Measurements from ENCODE around the gene GAMT.

GAMT gene

DNA sequence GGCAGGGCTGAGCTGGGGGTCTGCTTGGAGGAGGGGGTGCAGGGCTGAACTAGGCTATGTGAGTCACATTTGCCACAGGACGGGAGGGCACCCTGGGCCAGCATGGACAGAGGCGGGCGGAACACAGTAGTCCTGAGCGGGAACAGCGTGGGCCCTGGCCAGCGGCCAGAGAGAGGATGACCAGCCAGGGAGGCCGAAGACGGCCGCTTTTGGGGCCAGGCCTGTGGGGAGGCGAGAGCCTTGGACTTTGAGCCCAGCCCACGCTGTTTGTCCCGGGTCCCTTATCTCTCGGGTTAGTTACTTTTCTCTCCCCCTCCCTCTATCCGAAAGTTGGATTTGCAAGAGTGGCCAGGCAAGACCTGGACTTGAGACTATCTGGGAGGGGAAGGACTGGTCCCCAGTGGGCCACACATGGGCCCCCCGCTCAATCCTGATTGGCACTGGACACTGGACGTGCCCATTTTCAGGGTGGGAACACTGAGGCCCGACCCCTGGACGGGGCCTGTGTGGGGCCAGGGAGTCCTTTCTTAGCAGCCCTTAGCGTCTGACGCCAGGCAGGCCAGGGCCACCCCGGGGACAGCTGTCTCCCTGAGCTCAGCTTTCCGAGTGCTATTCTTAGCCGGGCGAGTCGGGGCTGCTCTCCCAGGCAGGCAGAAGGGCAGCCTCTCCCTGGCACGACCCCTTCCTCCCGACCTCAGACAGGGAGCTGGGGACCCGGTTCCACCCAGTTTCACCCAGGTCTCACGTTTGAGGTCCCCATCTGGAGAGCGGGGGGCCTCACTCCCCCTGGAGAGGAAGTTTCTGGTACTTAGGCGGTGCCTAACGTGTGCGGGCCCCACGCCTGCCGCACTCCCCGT is 833 bp downstream of the GAMT start:
- peaks cover 9 to 45% of the 10 kb centered on the region in 2 donors for H3K27me3 ChIP-seq (ENCODE audit: control insufficient read depth in 1 of 2, insufficient read depth in 2 of 2, low read length in 2 of 2)
- H3K4me3 ChIP-seq (ENCODE audit: low read depth in 1 of 2, low read length in 2 of 2): peak overlapping the region; percentile 47 to 60
- peak overlapping the region; percentile 18 to 25 for H3K9ac ChIP-seq (ENCODE audit: low read depth in 1 of 2, low read length in 2 of 2)

DNA sequence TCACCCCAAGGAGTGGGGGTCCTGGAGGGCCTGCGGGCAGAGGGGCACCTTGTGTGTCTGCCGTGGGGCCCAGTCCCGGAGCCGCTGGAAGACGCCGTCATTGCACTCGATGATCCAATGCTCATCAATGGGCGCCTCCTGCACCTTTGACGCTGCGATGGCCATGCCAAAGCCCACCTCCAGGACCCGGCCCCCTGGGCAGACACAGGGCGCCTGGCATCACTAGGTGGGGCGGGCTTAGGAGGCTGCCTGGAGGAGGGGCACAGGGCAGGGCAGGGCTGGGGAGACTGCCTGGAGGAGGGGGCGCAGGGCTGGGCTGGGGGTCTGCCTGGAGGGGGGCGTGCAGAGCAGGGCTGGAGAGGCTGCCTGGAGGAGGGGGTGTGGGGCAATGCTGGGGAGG is 1.6 kb downstream of the GAMT start:
- Histone ChIP-seq H3K4me1 (ENCODE audit: control insufficient read depth in 1 of 2, insufficient read depth in 2 of 2, low read length in 2 of 2) (peaks cover 6 to 32% of the 10 kb centered on the region in 2 donors), H3K4me3 (ENCODE audit: low read depth in 1 of 2, low read length in 2 of 2) (no peak overlapping the region), H3K9me3 (ENCODE audit: control insufficient read depth in 1 of 2, low read length in 2 of 2) (no peaks in the 10 kb centered on the region), H3K36me3 (ENCODE audit: control insufficient read depth in 1 of 2, insufficient read depth in 2 of 2, low read length in 2 of 2) (no peaks in the 10 kb centered on the region), H3K27me3 (ENCODE audit: control insufficient read depth in 1 of 2, insufficient read depth in 2 of 2, low read length in 2 of 2) (peaks cover 9 to 45% of the 10 kb centered on the region in 2 donors), H3K9ac (ENCODE audit: low read depth in 1 of 2, low read length in 2 of 2) (no peak overlapping the region), H3K27ac (ENCODE audit: low read depth, low read length) (no peak overlapping the region)

More for the DNA sequence above, 833 bp downstream of the GAMT start:
- Histone ChIP-seq H3K27ac (ENCODE audit: low read depth, low read length) (no peak overlapping the region), H3K36me3 (ENCODE audit: control insufficient read depth in 1 of 2, insufficient read depth in 2 of 2, low read length in 2 of 2) (no peaks in the 10 kb centered on the region), H3K4me1 (ENCODE audit: control insufficient read depth in 1 of 2, insufficient read depth in 2 of 2, low read length in 2 of 2) (peaks cover 6 to 31% of the 10 kb centered on the region in 2 donors), H3K9me3 (ENCODE audit: control insufficient read depth in 1 of 2, low read length in 2 of 2) (no peaks in the 10 kb centered on the region)

DNA sequence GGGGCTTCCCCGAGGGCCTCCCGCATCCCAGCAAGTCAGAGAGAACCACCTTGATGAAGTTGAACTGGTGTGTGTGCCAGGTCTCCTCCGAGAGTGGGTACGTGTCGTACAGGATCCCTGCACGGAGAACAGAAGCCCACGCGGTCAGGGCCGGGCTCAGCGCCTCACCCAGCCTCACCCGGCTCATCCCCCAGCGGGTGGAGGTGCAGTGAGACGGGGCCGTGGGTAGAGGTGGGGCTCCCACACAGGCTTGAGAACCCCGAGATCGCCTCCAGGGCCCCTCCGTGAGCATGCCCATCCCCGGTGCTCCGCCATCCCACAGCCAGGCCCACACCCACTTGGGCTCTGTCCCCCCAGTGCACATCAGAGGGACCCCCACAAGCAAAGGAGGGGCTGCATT is 2.3 kb downstream of the GAMT start:
- no peak overlapping the region for H3K27ac ChIP-seq (ENCODE audit: low read depth, low read length)
- peaks cover 6 to 32% of the 10 kb centered on the region in 2 donors for H3K4me1 ChIP-seq (ENCODE audit: control insufficient read depth in 1 of 2, insufficient read depth in 2 of 2, low read length in 2 of 2)
- no peaks in the 10 kb centered on the region for H3K9me3 ChIP-seq (ENCODE audit: control insufficient read depth in 1 of 2, low read length in 2 of 2)
- H3K4me3 ChIP-seq (ENCODE audit: low read depth in 1 of 2, low read length in 2 of 2): no peak overlapping the region
- peaks cover 0 to 3% of the 10 kb centered on the region in 2 donors for H3K36me3 ChIP-seq (ENCODE audit: control insufficient read depth in 1 of 2, insufficient read depth in 2 of 2, low read length in 2 of 2)
- no peak overlapping the region for H3K9ac ChIP-seq (ENCODE audit: low read depth in 1 of 2, low read length in 2 of 2)
- H3K27me3 ChIP-seq (ENCODE audit: control insufficient read depth in 1 of 2, insufficient read depth in 2 of 2, low read length in 2 of 2): peaks cover 9 to 45% of the 10 kb centered on the region in 2 donors

DNA sequence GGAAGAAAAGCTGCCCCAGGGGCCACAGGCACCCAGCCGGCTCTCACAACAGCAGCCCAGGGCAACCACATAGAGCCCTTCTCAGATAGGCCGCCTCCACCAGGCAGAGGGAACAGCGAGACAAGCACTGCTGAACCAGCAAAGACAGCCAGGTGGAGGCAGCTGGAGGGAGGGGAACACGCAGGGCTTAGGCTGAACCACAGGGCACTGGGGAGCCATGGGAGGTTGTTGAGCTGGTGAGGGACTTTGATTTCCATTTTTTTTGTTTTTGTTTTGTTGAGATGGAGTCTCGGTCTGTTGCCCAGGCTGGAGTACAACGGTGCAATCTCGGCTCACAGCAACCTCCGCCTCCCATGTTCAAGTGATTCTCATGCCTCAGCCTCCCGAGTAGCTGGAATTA is 3.5 kb downstream of the GAMT start:
- Histone ChIP-seq H3K4me3 (ENCODE audit: low read depth in 1 of 2, low read length in 2 of 2) (no peak overlapping the region), H3K36me3 (ENCODE audit: control insufficient read depth in 1 of 2, insufficient read depth in 2 of 2, low read length in 2 of 2) (peaks cover 10 to 16% of the 10 kb centered on the region in 2 donors), H3K27ac (ENCODE audit: low read depth, low read length) (no peak overlapping the region), H3K4me1 (ENCODE audit: control insufficient read depth in 1 of 2, insufficient read depth in 2 of 2, low read length in 2 of 2) (peaks cover 6 to 32% of the 10 kb centered on the region in 2 donors), H3K9me3 (ENCODE audit: control insufficient read depth in 1 of 2, low read length in 2 of 2) (no peaks in the 10 kb centered on the region), H3K27me3 (ENCODE audit: control insufficient read depth in 1 of 2, insufficient read depth in 2 of 2, low read length in 2 of 2) (peaks cover 9 to 45% of the 10 kb centered on the region in 2 donors), H3K9ac (ENCODE audit: low read depth in 1 of 2, low read length in 2 of 2) (no peak overlapping the region)

DNA sequence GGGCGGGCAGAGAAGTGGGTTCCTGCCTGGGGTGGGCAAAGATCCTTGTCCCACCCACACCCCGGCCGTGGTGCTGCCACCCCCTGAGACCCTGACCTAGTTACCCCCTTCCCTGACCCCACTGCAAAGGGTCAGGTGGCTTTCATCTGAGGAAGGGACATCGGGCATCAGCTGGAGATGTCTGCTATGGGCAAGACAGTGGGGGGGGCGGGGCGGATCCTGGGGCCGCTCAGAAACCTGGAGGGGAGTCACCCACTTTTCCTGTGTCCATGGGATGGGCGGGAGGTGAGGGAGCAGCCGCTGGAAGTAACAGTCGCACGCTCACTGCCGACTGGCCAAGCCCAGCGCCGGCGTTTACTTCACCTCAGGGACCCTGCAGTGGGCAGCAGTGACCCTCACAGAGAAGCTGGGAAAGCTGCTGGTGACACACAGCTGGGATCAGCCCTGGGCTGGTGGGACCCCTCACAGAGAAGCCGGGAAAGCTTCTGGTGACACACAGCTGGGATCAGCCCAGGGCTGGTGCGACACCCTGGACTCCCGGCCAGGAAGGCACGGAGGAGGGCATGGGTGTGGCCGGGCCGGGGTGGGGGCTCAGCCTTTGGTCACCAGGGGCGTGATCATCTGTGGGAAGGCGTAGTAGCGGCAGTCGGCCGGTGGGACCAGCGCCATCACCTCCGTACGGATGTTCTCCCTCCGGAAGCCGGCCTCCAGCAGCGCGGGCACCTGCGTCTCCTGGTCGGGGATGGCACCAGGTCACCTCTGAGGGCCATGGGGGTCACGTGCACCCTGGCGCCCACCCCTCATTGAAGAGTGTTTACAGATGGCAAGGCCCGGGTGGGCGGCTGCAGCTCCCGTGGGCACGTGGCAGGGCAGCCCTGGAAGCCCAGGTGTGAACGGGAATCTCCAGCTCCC is 4.3 kb downstream of the GAMT start:
- Histone ChIP-seq H3K9me3 (ENCODE audit: control insufficient read depth in 1 of 2, low read length in 2 of 2) (no peaks in the 10 kb centered on the region), H3K27ac (ENCODE audit: low read depth, low read length) (no peak overlapping the region), H3K4me1 (ENCODE audit: control insufficient read depth in 1 of 2, insufficient read depth in 2 of 2, low read length in 2 of 2) (peaks cover 6 to 32% of the 10 kb centered on the region in 2 donors), H3K9ac (ENCODE audit: low read depth in 1 of 2, low read length in 2 of 2) (no peak overlapping the region), H3K27me3 (ENCODE audit: control insufficient read depth in 1 of 2, insufficient read depth in 2 of 2, low read length in 2 of 2) (peaks cover 3 to 37% of the 10 kb centered on the region in 2 donors), H3K36me3 (ENCODE audit: control insufficient read depth in 1 of 2, insufficient read depth in 2 of 2, low read length in 2 of 2) (peaks cover 18 to 24% of the 10 kb centered on the region in 2 donors), H3K4me3 (ENCODE audit: low read depth in 1 of 2, low read length in 2 of 2) (no peak overlapping the region)

DNA sequence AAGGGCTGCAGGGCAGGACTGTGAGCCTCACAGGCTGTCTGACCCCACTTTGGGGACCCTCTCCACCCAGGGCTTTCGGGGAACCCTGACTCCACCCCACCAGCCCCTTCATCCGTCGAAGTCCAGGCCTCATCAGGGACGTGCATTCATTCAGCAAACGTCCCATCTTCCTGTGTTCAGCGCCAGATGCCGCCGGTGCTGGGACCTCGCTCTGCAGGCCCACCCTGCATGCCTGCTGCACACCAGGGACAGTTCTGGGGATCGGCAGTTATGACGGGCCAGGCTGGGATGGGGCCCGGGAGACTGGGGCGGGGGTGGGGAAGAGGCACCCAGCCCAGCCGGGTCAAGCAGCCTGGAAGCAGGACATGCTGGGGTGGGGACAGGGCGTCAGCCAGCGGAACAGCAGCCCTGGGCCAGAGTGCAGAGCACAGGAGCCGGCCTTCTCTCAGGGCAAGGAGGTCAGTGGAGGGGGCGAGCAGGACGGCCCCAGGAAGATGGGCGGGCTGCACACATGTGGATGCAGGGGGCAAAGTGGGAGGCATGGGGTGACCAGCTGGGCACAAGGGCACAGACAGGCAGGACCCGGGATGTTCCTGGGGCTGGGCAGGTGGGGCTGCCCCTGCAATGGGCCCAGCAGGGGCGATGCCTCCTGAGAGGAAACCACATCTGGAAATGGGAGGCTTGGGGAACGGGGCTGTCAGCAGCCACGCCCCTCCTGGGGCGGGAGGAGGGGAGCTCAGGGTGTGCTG is 5.1 kb downstream of the GAMT start:
- Histone ChIP-seq H3K27me3 (ENCODE audit: control insufficient read depth in 1 of 2, insufficient read depth in 2 of 2, low read length in 2 of 2) (peaks cover 3 to 32% of the 10 kb centered on the region in 2 donors), H3K9ac (ENCODE audit: low read depth in 1 of 2, low read length in 2 of 2) (no peak overlapping the region), H3K9me3 (ENCODE audit: control insufficient read depth in 1 of 2, low read length in 2 of 2) (no peaks in the 10 kb centered on the region), H3K36me3 (ENCODE audit: control insufficient read depth in 1 of 2, insufficient read depth in 2 of 2, low read length in 2 of 2) (peaks cover 18 to 25% of the 10 kb centered on the region in 2 donors), H3K4me1 (ENCODE audit: control insufficient read depth in 1 of 2, insufficient read depth in 2 of 2, low read length in 2 of 2) (peaks cover 6 to 27% of the 10 kb centered on the region in 2 donors), H3K27ac (ENCODE audit: low read depth, low read length) (no peak overlapping the region), H3K4me3 (ENCODE audit: low read depth in 1 of 2, low read length in 2 of 2) (no peak overlapping the region)

DNA sequence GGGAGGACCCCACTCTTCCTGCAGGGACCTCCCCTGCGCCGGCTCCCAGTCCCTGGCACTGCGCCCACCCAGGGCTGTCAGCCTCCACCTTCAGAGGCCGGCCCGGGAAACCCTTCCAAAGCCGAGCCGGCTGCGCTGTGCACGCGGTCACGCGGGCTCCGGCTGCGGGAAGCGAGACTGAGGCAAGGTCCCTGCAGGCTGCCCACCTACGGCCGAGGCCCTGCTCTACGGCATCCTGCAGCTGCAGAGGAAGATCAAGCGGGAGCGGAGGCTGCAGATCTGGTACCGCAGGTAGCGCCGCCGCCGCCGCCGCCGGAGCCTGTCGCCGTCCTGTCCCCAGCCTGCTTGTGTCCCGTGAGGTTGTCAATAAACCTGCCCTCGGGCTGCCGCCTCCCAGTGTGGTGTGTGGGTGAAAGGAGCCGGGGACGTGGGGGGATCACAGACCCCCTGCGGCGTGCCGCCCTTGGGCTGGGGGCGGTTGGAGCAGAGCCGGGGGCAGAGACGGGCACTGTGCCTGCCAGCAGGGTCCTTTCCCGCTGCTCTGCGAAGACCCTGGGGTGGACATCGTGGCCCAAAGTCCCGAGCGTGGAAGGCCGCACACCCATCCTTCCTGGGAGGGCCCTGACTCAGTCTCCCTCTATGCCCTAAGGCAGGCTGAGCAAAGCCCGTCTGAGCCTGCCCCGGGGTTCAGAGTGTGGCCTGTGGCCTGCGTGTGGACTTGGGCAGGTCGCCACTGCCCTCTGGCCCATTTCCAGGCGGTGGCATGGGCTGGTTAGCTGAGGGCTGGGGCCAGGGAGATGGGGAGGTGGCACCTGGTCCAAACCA is 5.9 kb downstream of the GAMT start:
- Histone ChIP-seq H3K36me3 (ENCODE audit: control insufficient read depth in 1 of 2, insufficient read depth in 2 of 2, low read length in 2 of 2) (peaks cover 21 to 32% of the 10 kb centered on the region in 2 donors), H3K4me1 (ENCODE audit: control insufficient read depth in 1 of 2, insufficient read depth in 2 of 2, low read length in 2 of 2) (peaks cover 3 to 21% of the 10 kb centered on the region in 2 donors), H3K9ac (ENCODE audit: low read depth in 1 of 2, low read length in 2 of 2) (no peak overlapping the region), H3K4me3 (ENCODE audit: low read depth in 1 of 2, low read length in 2 of 2) (no peak overlapping the region), H3K27ac (ENCODE audit: low read depth, low read length) (no peak overlapping the region), H3K27me3 (ENCODE audit: control insufficient read depth in 1 of 2, insufficient read depth in 2 of 2, low read length in 2 of 2) (peaks cover 1 to 24% of the 10 kb centered on the region in 2 donors), H3K9me3 (ENCODE audit: control insufficient read depth in 1 of 2, low read length in 2 of 2) (no peaks in the 10 kb centered on the region)

DNA sequence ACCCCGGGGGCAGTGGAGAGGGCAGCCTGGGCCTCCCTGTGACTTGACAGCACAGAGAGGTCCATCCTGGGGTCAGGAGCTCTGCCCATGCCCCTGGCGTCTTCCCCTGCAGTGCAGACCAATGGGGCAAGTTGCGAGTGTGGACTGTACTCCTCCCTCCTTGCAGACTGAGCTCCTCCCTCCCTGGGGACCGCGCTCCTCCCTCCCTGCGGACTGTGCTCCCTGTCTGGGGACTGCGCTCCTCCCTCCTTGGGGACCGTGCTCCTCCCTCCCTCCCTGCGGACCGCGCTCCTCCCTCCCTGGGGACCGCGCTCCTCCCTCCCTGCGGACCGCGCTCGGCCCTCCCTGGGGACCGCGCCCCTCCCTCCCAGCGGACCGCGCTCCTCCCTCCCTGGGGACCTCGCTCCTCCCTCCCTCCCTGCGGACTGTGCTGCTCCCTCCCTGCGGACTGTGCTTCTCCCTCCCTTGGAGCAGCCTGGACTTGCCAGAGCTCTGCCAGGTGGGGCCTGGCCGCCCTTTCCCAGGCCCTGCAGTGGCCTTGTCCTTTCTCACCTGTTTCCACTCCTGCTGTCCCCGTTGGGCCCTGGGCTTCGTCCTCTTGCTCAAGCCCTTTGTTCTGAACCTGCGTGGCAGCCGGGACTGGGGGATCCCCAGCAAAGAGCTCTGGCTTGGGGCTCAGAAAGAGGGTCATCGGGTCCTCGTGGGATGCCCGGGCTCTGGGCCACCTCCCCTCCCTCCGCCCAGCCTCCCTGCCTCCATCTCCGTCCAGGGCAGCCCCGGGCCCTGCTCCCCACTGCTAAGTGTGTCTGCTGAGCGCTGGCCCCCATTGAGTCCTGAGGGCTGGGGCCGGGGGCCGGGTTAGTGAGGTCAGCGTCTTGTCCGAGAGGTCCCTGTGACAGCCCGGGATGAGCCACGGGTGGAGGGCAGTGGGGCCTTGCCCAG is 6.8 kb downstream of the GAMT start:
- no peak overlapping the region for H3K4me3 ChIP-seq (ENCODE audit: low read depth in 1 of 2, low read length in 2 of 2)
- peaks cover 0 to 17% of the 10 kb centered on the region in 2 donors for H3K4me1 ChIP-seq (ENCODE audit: control insufficient read depth in 1 of 2, insufficient read depth in 2 of 2, low read length in 2 of 2)
- peaks cover 0 to 21% of the 10 kb centered on the region in 2 donors for H3K27me3 ChIP-seq (ENCODE audit: control insufficient read depth in 1 of 2, insufficient read depth in 2 of 2, low read length in 2 of 2)
- no peaks in the 10 kb centered on the region for H3K9me3 ChIP-seq (ENCODE audit: control insufficient read depth in 1 of 2, low read length in 2 of 2)
- no peak overlapping the region for H3K27ac ChIP-seq (ENCODE audit: low read depth, low read length)
- H3K9ac ChIP-seq (ENCODE audit: low read depth in 1 of 2, low read length in 2 of 2): no peak overlapping the region
- H3K36me3 ChIP-seq (ENCODE audit: control insufficient read depth in 1 of 2, insufficient read depth in 2 of 2, low read length in 2 of 2): peaks cover 22 to 38% of the 10 kb centered on the region in 2 donors

Data from duodenal mucosa (tissue), 2 donors.